Measurements from ENCODE around the gene ZFX. TPM values are rescaled to one million over a fixed set of nuclear protein-coding genes. Genes with fewer than 3 reads are reported as not detected.

Gene ZFX
- total and polyA plus RNA-seq, 10 of the 15 experiments (the other 5 are each of a cell fraction or from before 2014, with no cell fraction given), result 6.8 to 40.9 (median 24.6) TPM

- TF ChIP-seq SP1 (IDR thresholded peaks at IDR 0.05; ENCODE audit: low read depth, low read length) (no peak), ZNF384 (IDR thresholded peaks at IDR 0.05; ENCODE audit: borderline replicate concordance, low read depth, low read length) (no peak)
Observed at GRCh38 chrX:24198101-24198500, 48.6 kb downstream of the ZFX start (continued).

DNA sequence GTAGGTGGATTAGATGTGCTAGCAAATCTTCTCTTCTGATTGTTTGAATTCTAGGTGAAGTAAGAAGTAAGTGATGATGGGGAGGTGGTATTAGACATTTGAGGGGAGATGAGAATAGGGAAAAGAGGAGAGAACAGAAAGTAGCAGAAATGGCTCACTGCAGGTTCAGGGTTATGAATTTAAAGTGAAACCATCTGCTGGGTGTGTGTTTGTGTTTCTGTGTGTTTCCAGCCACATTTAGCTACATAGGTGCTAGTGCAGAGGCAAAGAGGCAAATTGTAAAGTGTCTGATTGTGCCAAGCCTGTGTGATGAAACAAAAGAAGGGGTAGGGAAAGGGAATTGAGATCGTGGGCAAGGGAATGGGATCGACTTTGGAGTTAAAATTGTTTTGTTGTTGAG, 50.6 kb downstream of the ZFX start:
- Histone ChIP-seq H3K36me3 (ENCODE audit: control insufficient read depth in 2 of 2, insufficient read depth in 2 of 2, low read length in 1 of 2) (peaks cover 15% of the 10 kb centered on the region in 2 experiments), H3K9ac (ENCODE audit: control insufficient read depth, insufficient read depth, low read length) (no peak overlapping the region), H3K79me2 (ENCODE audit: control insufficient read depth, insufficient read depth, low read length) (peaks cover 56% of the 10 kb centered on the region), H2AFZ (ENCODE audit: control insufficient read depth, low read depth, low read length) (no peak overlapping the region), H3K4me1 (ENCODE audit: control insufficient read depth, insufficient read depth, low read length) (peaks cover 2% of the 10 kb centered on the region; the same call in 1 of the 2 replicates), H4K20me1 (ENCODE audit: control insufficient read depth, insufficient read depth) (no peaks in the 10 kb centered on the region), H3K4me3 (no peak overlapping the region), H3K4me2 (ENCODE audit: control insufficient read depth, insufficient read depth) (no peak overlapping the region), H3K27me3 (replicated peaks in 1 of 2; ENCODE audit: control insufficient read depth in 2 of 2, insufficient read depth in 2 of 2, low read length in 1 of 2) (no peaks in the 10 kb centered on the region), H3K9me3 (replicated peaks; ENCODE audit: control insufficient read depth, insufficient read depth, low read length) (no peaks in the 10 kb centered on the region), H3K27ac (ENCODE audit: control insufficient read depth, insufficient read depth) (no peak overlapping the region)
- no peak for FAIRE-seq
- TF ChIP-seq SUPT20H (IDR thresholded peaks at IDR 0.05; ENCODE audit: borderline replicate concordance, control insufficient read depth, low read depth, low read length) (no peak), BRCA1 (IDR thresholded peaks at IDR 0.05; ENCODE audit: low read depth, low read length) (no peak), SMARCA5 (IDR thresholded peaks at IDR 0.05) (no peak), PAX8 (IDR thresholded peaks at IDR 0.05) (no peak), POU2F2 (IDR thresholded peaks at IDR 0.05; ENCODE audit: borderline replicate concordance, low read depth, low read length) (no peak)
- TF ChIP-seq, protein P1, sequence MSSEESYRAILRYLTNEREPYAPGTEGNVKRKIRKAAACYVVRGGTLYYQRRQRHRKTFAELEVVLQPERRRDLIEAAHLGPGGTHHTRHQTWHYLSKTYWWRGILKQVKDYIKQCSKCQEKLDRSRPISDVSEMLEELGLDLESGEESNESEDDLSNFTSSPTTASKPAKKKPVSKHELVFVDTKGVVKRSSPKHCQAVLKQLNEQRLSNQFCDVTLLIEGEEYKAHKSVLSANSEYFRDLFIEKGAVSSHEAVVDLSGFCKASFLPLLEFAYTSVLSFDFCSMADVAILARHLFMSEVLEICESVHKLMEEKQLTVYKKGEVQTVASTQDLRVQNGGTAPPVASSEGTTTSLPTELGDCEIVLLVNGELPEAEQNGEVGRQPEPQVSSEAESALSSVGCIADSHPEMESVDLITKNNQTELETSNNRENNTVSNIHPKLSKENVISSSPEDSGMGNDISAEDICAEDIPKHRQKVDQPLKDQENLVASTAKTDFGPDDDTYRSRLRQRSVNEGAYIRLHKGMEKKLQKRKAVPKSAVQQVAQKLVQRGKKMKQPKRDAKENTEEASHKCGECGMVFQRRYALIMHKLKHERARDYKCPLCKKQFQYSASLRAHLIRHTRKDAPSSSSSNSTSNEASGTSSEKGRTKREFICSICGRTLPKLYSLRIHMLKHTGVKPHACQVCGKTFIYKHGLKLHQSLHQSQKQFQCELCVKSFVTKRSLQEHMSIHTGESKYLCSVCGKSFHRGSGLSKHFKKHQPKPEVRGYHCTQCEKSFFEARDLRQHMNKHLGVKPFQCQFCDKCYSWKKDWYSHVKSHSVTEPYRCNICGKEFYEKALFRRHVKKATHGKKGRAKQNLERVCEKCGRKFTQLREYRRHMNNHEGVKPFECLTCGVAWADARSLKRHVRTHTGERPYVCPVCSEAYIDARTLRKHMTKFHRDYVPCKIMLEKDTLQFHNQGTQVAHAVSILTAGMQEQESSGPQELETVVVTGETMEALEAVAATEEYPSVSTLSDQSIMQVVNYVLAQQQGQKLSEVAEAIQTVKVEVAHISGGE (CRISPR knock-in tag; IDR thresholded peaks at IDR 0.05), result no peak
- ChIA-PET RAD21 (ENCODE audit: unreplicated experiment) (interaction anchor here (0.5 kb wide), 1 partner anchor 36 kb away, joined by 3 read pairs; no protein-coding TSS in a partner anchor), SMC1A (ENCODE audit: uncharacterized antibody, unreplicated experiment) (interaction anchor here (0.9 to 1.7 kb wide), 3 partner anchors 10 to 299 kb away, joined by 3 to 7 read pairs (median 3); no protein-coding TSS in a partner anchor), POLR2A (interaction anchor here (0.7 to 1.2 kb wide), 2 partner anchors 12 to 117 kb away, joined by 3 to 4 read pairs; no protein-coding TSS in a partner anchor), CTCF (interaction anchor here (1.3 to 1.6 kb wide), 2 partner anchors 17 to 42 kb away, joined by 3 read pairs; no protein-coding TSS in a partner anchor)
- BruUV-seq (replicated peaks), result no TSS peak
- 71% methylated on average over 2 of the region's 2 CpGs for WGBS (ENCODE audit: insufficient coverage, insufficient replicate concordance, low lambda C conversion rate, missing lambda C conversion rate)
- intact Hi-C loops (cut with micrococcal nuclease; ENCODE audit: unreplicated experiment), result no loop called here
- ATAC-seq, result peak; percentile 62
- DNase-seq (ENCODE audit: low read depth, low spot score), result no peak
- in situ Hi-C loops (cut with MboI), result no loop called here
